Spleen (tissue), 7 donors: ENCODE results near the gene CHKA.
A peak's percentile ranks its signal among the peaks of the same experiment; 100 is the strongest.

Experiments used
- CTCF ChIP-seq, 11 experiments: fragments of 200-600 bp in 7 of 11; fragments of 450-650 bp in 4 of 11; sonication (generic) in 4 of 11; IDR thresholded peaks in 8 of 11; conservative IDR thresholded peaks in 3 of 11; 1 replicate in 7 of 11; 2 replicates in 4 of 11; pipeline versions ENCODE4 v1.4.0 to v1.8.0; 2016 to 2021; ENCODE audit warnings: antibody characterized with exemption in 11 of 11, inconsistent platforms in 4 of 11, mild to moderate bottlenecking in 1 of 11
- POLR2AphosphoS5 ChIP-seq, 3 donors: sonication (generic); formaldehyde crosslinking; IDR thresholded peaks; one replicate each; pipeline ENCODE4 v1.5.1; 2017; ENCODE audit warnings: antibody characterized with exemption in 3 of 3
- donor health status: DM: no; HTN: no; CAD: no; lungs with moderate emphysema.
- donor health status: DM: no; HTN: no; CAD: no.
- donor health status: DM: no; HTN: no; CAD: no.

DNA sequence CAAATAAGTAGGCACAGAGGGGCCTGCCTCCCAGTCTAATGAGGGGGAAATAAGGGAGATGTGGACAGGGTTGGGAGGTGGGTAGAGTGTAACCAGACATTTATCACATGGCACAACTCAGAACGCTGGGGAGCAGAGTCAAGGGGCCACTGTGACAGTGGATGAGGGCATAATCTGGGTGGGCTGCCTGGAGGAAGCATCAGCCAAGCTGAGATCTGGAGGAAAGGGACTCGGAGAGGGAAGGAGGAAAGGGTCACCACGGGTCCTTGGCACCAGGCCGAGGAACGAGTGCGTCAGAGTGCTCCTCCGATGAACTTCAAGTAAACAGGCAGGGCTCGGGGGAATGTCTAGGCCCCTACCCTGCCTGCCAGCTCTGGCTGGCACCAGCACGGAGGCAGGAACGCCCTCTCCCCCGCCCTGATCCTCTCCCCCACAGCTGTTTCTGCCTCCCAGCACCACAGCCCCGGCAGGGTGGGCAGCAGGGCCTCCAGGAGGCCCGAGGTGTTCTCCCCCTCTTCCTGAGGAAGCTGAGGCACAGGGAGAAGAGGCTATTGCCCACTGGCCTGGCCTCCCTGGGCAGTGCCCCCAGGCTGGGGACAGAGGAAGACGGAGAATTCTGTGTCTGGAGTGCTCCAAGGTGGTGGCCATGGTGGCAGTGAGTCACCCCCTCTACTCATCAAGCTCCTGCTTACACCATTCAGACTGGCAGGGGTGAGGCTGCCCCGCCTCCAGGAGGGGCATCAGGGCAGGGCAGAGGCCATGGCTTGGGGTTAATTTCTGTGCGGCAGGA, 106.8 kb downstream of the CHKA start:
- no peak for TF ChIP-seq CTCF (IDR thresholded peaks at IDR 0.05 in 8 of 11, conservative IDR thresholded peaks at IDR 0.05 in 3 of 11)
- peak; percentile 47 to 61 (median 54) for TF ChIP-seq POLR2AphosphoS5 (IDR thresholded peaks at IDR 0.05)
